HEK293 (cell line): ENCODE measurements around the gene RFTN1.

Source experiments
- CTCF ChIA-PET: fragments of 350-600 bp; formaldehyde crosslinking; extraction: SDS; loops from one replicate; lab custom pipeline; 2021; ENCODE audit warnings: antibody characterized with exemption; lab: Yijun Ruan, JAX
- POLR2A ChIA-PET: fragments of 300-600 bp; formaldehyde crosslinking; extraction: SDS; loops from one replicate; lab custom pipeline; 2020; ENCODE audit warnings: antibody characterized with exemption, inconsistent platforms; lab: Yijun Ruan, JAX
- H3K27ac ChIP-seq: fragments of 200-500 bp; sonication (Bioruptor generic); 2 replicates; pipeline ENCODE4 v1.5.1; 2014; ENCODE audit warnings: low read depth, low read length, control low read depth, inconsistent platforms; ENCODE audit errors: extremely low read depth
- H3K36me3 ChIP-seq, 2 experiments: fragments of 200-500 bp in 1 of 2; sonication (Bioruptor generic) in 1 of 2; 1 replicate in 1 of 2; 2 replicates in 1 of 2; pipeline ENCODE4 v1.5.1; 2014 to 2017; ENCODE audit warnings: inconsistent platforms in 2 of 2, low read length in 2 of 2; ENCODE audit not compliant: control insufficient read depth in 2 of 2, insufficient read depth in 1 of 2
- H3K4me1 ChIP-seq: fragments of 200-500 bp; sonication (Bioruptor generic); 2 replicates; pipeline ENCODE4 v1.5.1; 2014; ENCODE audit warnings: mild to moderate bottlenecking, low read length, inconsistent platforms; ENCODE audit not compliant: control insufficient read depth, insufficient read depth
- H3K4me3 ChIP-seq: 2 replicates; pipeline ENCODE4 v1.5.1; 2011; ENCODE audit warnings: low read depth, mild to moderate bottlenecking, control low read depth, low read length, moderate library complexity
- H3K9me3 ChIP-seq: fragments of 200-500 bp; sonication (Bioruptor generic); 2 replicates; pipeline ENCODE4 v1.5.1; 2014; ENCODE audit warnings: low read depth, low read length, inconsistent platforms; ENCODE audit not compliant: control insufficient read depth, insufficient read depth
- GLIS1 ChIP-seq: fragments of 450-650 bp; formaldehyde crosslinking; IDR thresholded peaks from 2 replicates; pipeline ENCODE4 v1.5.1; 2016; ENCODE audit warnings: missing biosample characterization, missing genetic modification characterization
- MYNN ChIP-seq: fragments of 450-650 bp; formaldehyde crosslinking; IDR thresholded peaks from 2 replicates; pipeline ENCODE4 v1.5.1; 2016; ENCODE audit warnings: missing biosample characterization, missing genetic modification characterization, borderline replicate concordance
- OVOL3 ChIP-seq: fragments of 450-650 bp; formaldehyde crosslinking; IDR thresholded peaks from 2 replicates; pipeline ENCODE4 v1.5.1; 2016; ENCODE audit warnings: missing biosample characterization, missing genetic modification characterization
- ZIC2 ChIP-seq: fragments of 450-650 bp; formaldehyde crosslinking; IDR thresholded peaks from 2 replicates; pipeline ENCODE4 v1.5.1; 2016; ENCODE audit warnings: missing biosample characterization, missing genetic modification characterization
- ZNF114 ChIP-seq: fragments of 450-650 bp; formaldehyde crosslinking; IDR thresholded peaks from 2 replicates; pipeline ENCODE4 v1.5.0; 2017; ENCODE audit warnings: missing biosample characterization, missing genetic modification characterization
- ZNF121 ChIP-seq: fragments of 450-650 bp; formaldehyde crosslinking; IDR thresholded peaks from 2 replicates; pipeline ENCODE4 v1.5.1; 2016; ENCODE audit warnings: missing biosample characterization, missing genetic modification characterization
- ZNF2 ChIP-seq: fragments of 450-650 bp; formaldehyde crosslinking; IDR thresholded peaks from 2 replicates; pipeline ENCODE4 v1.5.1; 2016; ENCODE audit warnings: missing biosample characterization, missing genetic modification characterization
- ZNF202 ChIP-seq: fragments of 450-650 bp; formaldehyde crosslinking; IDR thresholded peaks from 2 replicates; pipeline ENCODE4 v1.5.1; 2016; ENCODE audit warnings: missing biosample characterization, missing genetic modification characterization, borderline replicate concordance
- ZNF239 ChIP-seq: fragments of 450-650 bp; formaldehyde crosslinking; IDR thresholded peaks from 2 replicates; pipeline ENCODE4 v1.5.1; 2016; ENCODE audit warnings: missing biosample characterization, missing genetic modification characterization
- ZNF341 ChIP-seq: fragments of 450-650 bp; formaldehyde crosslinking; IDR thresholded peaks from 2 replicates; pipeline ENCODE4; 2016; ENCODE audit warnings: low read depth, missing biosample characterization, missing genetic modification characterization
- ZNF354C ChIP-seq: fragments of 450-650 bp; formaldehyde crosslinking; IDR thresholded peaks from 2 replicates; pipeline ENCODE4 v1.5.1; 2016; ENCODE audit warnings: missing biosample characterization, missing genetic modification characterization, low read depth, borderline replicate concordance
- ZNF558 ChIP-seq: fragments of 450-650 bp; formaldehyde crosslinking; IDR thresholded peaks from 2 replicates; pipeline ENCODE4 v1.5.1; 2016; ENCODE audit warnings: missing biosample characterization, missing genetic modification characterization
- ZNF843 ChIP-seq: fragments of 450-650 bp; formaldehyde crosslinking; IDR thresholded peaks from 2 replicates; pipeline ENCODE4 v1.5.1; 2016; ENCODE audit warnings: missing biosample characterization, missing genetic modification characterization
- ZSCAN30 ChIP-seq: fragments of 450-650 bp; IDR thresholded peaks from 2 replicates; pipeline ENCODE4 v1.5.1; 2018; ENCODE audit warnings: missing biosample characterization, mild to moderate bottlenecking, missing genetic modification characterization, moderate library complexity
- TF ChIP-seq, protein P1 (sequence below): fragments of 450-650 bp; formaldehyde crosslinking; IDR thresholded peaks from 2 replicates; pipeline ENCODE4 v1.5.1; 2017; ENCODE audit warnings: missing biosample characterization, missing genetic modification characterization
- TF ChIP-seq, protein P2 (sequence below): fragments of 450-650 bp; formaldehyde crosslinking; IDR thresholded peaks from 2 replicates; pipeline ENCODE4 v1.5.1; 2016; ENCODE audit warnings: missing biosample characterization, missing genetic modification characterization, low read depth
- TF ChIP-seq, protein P3 (sequence below): fragments of 450-650 bp; formaldehyde crosslinking; IDR thresholded peaks from 2 replicates; pipeline ENCODE4 v1.5.1; 2016; ENCODE audit warnings: missing biosample characterization, missing genetic modification characterization

RFTN1 gene

DNA sequence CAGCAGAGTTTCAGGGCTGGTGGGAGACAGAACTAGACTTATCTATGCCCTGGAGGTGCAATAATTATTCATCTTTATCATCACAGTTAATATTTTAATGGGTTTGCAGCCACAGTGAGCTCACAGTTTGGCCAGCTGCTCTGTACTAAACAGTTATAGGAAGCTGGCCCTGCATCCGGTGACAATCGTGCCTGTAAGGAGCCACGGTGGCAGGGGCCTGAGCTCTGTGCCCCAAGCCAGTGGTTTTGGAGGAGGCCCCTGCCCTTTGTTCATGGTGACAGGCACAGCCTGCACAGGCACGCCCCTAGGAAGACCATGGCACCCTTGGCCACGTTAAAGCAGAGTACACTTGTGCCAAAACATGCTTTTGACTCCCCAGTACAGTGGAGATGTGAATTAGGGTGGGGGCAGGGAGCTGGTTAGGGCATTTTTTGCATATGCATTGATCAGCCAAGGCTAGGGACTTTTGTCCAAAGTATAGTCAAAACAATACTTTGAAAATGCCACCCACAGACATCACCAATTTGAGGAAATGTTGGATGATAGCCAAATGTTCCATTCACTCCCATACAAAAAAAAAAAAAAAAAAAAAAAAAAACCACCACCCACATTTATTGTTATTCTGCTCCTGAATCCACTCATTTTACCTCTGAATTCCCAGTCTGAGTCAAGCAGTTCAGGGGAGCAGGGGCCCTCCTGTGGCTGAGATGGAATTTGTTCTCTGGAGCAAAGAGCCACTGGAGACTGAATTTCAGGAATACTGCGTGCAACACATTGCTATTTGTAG is 3.4 kb upstream of the RFTN1 start (continued):
- TF ChIP-seq, protein P1, sequence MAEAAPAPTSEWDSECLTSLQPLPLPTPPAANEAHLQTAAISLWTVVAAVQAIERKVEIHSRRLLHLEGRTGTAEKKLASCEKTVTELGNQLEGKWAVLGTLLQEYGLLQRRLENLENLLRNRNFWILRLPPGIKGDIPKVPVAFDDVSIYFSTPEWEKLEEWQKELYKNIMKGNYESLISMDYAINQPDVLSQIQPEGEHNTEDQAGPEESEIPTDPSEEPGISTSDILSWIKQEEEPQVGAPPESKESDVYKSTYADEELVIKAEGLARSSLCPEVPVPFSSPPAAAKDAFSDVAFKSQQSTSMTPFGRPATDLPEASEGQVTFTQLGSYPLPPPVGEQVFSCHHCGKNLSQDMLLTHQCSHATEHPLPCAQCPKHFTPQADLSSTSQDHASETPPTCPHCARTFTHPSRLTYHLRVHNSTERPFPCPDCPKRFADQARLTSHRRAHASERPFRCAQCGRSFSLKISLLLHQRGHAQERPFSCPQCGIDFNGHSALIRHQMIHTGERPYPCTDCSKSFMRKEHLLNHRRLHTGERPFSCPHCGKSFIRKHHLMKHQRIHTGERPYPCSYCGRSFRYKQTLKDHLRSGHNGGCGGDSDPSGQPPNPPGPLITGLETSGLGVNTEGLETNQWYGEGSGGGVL (tag by site-specific recombination): no peak
- TF ChIP-seq ZNF843: no peak
- TF ChIP-seq ZNF558 (tag by site-specific recombination): no peak
- TF ChIP-seq, protein P2, sequence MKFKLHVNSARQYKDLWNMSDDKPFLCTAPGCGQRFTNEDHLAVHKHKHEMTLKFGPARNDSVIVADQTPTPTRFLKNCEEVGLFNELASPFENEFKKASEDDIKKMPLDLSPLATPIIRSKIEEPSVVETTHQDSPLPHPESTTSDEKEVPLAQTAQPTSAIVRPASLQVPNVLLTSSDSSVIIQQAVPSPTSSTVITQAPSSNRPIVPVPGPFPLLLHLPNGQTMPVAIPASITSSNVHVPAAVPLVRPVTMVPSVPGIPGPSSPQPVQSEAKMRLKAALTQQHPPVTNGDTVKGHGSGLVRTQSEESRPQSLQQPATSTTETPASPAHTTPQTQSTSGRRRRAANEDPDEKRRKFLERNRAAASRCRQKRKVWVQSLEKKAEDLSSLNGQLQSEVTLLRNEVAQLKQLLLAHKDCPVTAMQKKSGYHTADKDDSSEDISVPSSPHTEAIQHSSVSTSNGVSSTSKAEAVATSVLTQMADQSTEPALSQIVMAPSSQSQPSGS (tag by site-specific recombination): no peak

DNA sequence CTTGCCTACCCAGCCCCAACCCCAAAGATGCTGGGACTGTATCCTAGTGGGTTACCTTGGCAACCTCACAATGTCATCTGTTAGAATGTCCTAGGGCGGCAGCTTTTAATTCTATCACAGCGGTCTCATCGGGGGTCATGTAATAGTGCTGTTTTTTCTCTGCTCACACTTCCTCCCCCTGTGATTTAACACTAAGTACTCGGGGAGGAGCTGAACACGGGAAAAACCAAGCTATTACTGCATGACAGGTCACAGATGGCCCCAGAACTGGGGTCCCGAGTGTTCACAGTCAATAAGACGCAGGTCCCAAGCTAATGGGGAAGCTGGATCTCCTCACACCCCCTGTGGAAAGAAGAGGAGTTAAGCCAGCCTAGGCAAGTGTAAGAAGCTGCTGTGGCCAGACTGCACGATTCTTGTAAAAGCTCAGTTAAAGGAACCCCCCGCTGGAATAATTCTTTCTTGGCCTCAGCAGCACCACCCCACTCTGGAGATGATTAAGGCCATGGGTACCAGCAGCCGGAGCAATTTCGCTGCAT is 2.5 kb upstream of the RFTN1 start:
- ChIA-PET POLR2A (no interaction called here), CTCF (interaction anchor here (0.7 to 4.5 kb wide), 9 partner anchors 11 to 227 kb away, joined by 3 to 29 read pairs (median 5); no protein-coding TSS in a partner anchor)
- Histone ChIP-seq H3K4me1 (peaks cover 33% of the 10 kb centered on the region), H3K4me3 (no peak overlapping the region), H3K36me3 (no peaks in the 10 kb centered on the region), H3K9me3 (no peaks in the 10 kb centered on the region), H3K27ac (no peak overlapping the region)
- TF ChIP-seq ZNF239 (no peak), GLIS1 (0 out of 2 replicates have a peak, but pooled peaks have one; percentile 30), ZNF341 (tag by site-specific recombination) (peak; percentile 85), ZNF354C (tag by site-specific recombination) (no peak), ZSCAN30 (tag by site-specific recombination) (0 out of 2 replicates have a peak, but pooled peaks have one; percentile 27), ZNF121 (tag by site-specific recombination) (peak; percentile 69; the same call in 1 of the 2 replicates), ZNF114 (tag by site-specific recombination) (no peak), ZNF202 (tag by site-specific recombination) (no peak), OVOL3 (tag by site-specific recombination) (no peak), ZIC2 (tag by site-specific recombination) (peak; percentile 74), ZNF2 (tag by site-specific recombination) (no peak), MYNN (tag by site-specific recombination) (no peak)
- TF ChIP-seq, protein P3, sequence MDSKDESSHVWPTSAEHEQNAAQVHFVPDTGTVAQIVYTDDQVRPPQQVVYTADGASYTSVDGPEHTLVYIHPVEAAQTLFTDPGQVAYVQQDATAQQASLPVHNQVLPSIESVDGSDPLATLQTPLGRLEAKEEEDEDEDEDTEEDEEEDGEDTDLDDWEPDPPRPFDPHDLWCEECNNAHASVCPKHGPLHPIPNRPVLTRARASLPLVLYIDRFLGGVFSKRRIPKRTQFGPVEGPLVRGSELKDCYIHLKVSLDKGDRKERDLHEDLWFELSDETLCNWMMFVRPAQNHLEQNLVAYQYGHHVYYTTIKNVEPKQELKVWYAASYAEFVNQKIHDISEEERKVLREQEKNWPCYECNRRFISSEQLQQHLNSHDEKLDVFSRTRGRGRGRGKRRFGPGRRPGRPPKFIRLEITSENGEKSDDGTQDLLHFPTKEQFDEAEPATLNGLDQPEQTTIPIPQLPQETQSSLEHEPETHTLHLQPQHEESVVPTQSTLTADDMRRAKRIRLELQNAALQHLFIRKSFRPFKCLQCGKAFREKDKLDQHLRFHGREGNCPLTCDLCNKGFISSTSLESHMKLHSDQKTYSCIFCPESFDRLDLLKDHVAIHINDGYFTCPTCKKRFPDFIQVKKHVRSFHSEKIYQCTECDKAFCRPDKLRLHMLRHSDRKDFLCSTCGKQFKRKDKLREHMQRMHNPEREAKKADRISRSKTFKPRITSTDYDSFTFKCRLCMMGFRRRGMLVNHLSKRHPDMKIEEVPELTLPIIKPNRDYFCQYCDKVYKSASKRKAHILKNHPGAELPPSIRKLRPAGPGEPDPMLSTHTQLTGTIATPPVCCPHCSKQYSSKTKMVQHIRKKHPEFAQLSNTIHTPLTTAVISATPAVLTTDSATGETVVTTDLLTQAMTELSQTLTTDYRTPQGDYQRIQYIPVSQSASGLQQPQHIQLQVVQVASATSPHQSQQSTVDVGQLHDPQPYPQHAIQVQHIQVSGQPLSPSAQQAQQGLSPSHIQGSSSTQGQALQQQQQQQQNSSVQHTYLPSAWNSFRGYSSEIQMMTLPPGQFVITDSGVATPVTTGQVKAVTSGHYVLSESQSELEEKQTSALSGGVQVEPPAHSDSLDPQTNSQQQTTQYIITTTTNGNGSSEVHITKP (tag by site-specific recombination): peak; percentile 75
